GM21390 (cell line): ENCODE results near the gene LARP4.
"Not testable (repeated sequence)": the region's sequence is repeated elsewhere in the genome, so short reads cannot be mapped to it uniquely, and the experiment has no call there.

ENCODE experiments used
- ATAC-seq: cut with Tn5 transposase; IDR thresholded peaks from one replicate; pipeline ENCODE4 v1.9.1; 2021; ENCODE audit not compliant: unreplicated experiment

Gene LARP4

GRCh38 chr12:50521781-50522180 lies 121.1 kb downstream of the LARP4 start:
- not testable (repeated sequence) for ATAC-seq

GRCh38 chr12:50523772-50524171 lies 123.1 kb downstream of the LARP4 start:
- no peak for ATAC-seq

- ATAC-seq, result no peak
Observed at GRCh38 chr12:50524621-50525020, 123.9 kb downstream of the LARP4 start.

GRCh38 chr12:50525422-50525821 lies 124.7 kb downstream of the LARP4 start:
- no peak for ATAC-seq

GRCh38 chr12:50527359-50527726 lies 126.7 kb downstream of the LARP4 start:
- no peak for ATAC-seq

GRCh38 chr12:50528800-50529199 lies 128.1 kb downstream of the LARP4 start:
- no peak for ATAC-seq

GRCh38 chr12:50529345-50529744 lies 128.7 kb downstream of the LARP4 start:
- ATAC-seq, result no peak
